IPS DF 6.9 (cell line): ENCODE measurements around the gene ARVCF.

ENCODE experiments used
- DNase-seq: peaks from one replicate; pipeline ENCODE4 v3.0.0-alpha.2; 2013; ENCODE audit warnings: low read depth, low spot score
- H3K27ac ChIP-seq: one replicate; pipeline ENCODE4 v1.5.1; 2013; ENCODE audit warnings: low read length, control low read depth
- H3K27me3 ChIP-seq: 2 replicates; pipeline ENCODE4 v1.6.1; 2013; ENCODE audit warnings: mild to moderate bottlenecking, low read length; ENCODE audit not compliant: control insufficient read depth, insufficient read depth
- H3K36me3 ChIP-seq: 2 replicates; pipeline ENCODE4 v1.6.1; 2013; ENCODE audit warnings: low read length; ENCODE audit not compliant: control insufficient read depth, insufficient read depth
- H3K4me1 ChIP-seq: 2 replicates; pipeline ENCODE4 v1.6.1; 2013; ENCODE audit warnings: low read length; ENCODE audit not compliant: control insufficient read depth, insufficient read depth
- H3K4me3 ChIP-seq: 2 replicates; pipeline ENCODE4 v1.5.1; 2013; ENCODE audit warnings: mild to moderate bottlenecking, low read length
- H3K9me3 ChIP-seq: 2 replicates; pipeline ENCODE4 v1.6.1; 2013; ENCODE audit warnings: low read length, inconsistent platforms; ENCODE audit not compliant: control insufficient read depth, insufficient read depth
- WGBS: extraction: QIAGEN DNeasy Blood & Tissue Kit; methylation state at CpG from one replicate; pipeline ENCODE4 v1.1.7; 2013; ENCODE audit warnings: mixed read lengths, missing lambda C conversion rate; ENCODE audit not compliant: insufficient read length, insufficient coverage; 5-methylcytosine and 5-hydroxymethylcytosine counted together

ARVCF gene

DNA sequence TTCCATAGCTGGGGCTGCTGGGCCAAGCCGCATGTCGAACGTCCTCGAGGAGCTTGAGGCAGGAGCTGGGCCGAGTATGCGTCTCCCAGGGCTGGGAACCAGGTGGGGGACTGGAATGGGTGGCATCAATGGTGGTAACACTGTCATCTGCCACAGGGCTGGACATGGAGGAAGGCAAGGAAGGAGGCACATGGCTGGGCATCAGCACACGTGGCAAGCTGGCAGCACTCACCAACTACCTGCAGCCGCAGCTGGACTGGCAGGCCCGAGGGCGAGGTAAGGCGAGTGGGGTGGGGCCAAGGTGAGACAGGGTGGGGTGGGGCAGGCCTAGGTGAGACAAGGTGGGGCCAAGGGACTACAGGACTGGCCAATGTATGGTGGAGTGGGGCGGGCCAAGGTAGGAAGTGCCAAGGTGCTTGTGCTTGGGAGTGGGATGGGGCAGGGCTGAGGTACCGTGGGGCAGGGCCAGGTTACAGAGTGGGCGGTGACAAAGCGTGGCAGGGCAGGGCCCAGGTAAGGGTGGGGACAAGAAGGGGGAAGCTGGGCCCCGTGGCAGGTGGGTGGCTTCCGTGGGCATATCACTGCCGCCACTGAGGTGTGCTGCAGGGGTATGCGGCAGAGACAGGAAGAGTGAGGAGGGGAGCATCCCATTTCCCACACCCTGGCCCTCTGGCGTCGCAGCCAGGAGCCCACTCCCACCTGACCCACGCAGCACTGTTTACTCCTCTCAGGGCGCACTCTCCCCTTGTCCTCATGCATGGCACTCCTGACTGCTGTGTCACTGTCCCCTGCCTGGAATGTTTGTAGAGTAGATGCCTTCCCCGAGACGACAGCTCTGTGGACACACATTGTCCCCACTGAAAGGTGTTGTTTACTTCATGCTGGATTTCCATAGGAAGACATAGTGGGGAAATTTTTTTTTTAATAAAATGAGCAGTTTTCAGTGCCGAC, 36.0 kb upstream of the ARVCF start:
- no peaks in the 10 kb centered on the region for H3K4me1 ChIP-seq

DNA sequence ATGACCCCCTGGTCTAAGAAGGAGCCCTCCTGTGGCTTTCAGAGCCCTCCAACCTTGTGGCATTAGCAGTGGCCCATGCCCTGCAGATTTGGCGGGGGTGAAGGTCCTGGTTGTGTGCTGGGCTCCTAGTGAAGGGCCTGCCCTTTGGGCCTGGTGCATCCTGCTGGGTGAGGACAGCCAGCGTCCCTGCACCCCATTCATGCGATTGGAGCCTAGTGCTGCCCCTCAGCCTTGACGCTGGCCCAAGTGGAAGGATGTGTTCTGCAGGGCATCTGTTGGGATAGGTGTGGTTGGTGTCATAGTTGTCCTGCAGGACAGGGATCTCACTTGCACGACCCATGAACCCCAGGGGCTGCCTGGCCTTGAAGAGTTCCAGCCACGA, 35.3 kb upstream of the ARVCF start:
- no peaks in the 10 kb centered on the region for H3K4me1 ChIP-seq
- H3K36me3 ChIP-seq = peaks cover 3% of the 10 kb centered on the region; the same call in 1 of the 2 replicates
- no peaks in the 10 kb centered on the region for H3K9me3 ChIP-seq
- H3K27me3 ChIP-seq = no peaks in the 10 kb centered on the region
- H3K27ac ChIP-seq = no peak overlapping the region
- no CpG with 5 or more reads among the region's 6 CpGs for WGBS
- H3K4me3 ChIP-seq = no peak overlapping the region
- DNase-seq = no peak

More for the DNA sequence above, 36.0 kb upstream of the ARVCF start:
- DNase-seq = no peak
- Histone ChIP-seq H3K4me3 (no peak overlapping the region), H3K36me3 (peaks cover 3% of the 10 kb centered on the region; the same call in 1 of the 2 replicates), H3K27ac (no peak overlapping the region), H3K9me3 (no peaks in the 10 kb centered on the region), H3K27me3 (no peaks in the 10 kb centered on the region)
- no CpG with 5 or more reads among the region's 26 CpGs for WGBS

DNA sequence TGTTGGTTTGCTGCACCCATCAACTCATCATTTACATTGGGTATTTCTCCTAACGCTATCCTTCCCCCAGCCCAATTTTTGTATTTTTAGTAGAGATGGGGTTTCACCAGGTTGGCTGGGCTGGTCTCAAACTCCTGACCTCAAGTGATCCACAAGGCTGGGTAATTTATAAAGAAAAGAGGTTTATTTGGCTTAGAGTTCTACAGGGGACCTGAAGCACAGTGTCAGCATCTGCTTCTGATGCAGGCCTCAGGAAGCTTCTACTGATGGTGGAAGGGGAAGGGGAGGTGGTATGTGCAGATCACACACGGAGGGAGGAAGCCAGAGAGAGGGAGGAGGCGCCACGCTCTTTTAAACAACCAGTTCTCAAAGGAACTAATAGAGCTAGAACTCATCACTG, 30.1 kb upstream of the ARVCF start:
- H3K9me3 ChIP-seq = no peaks in the 10 kb centered on the region
- no peak for DNase-seq
- H3K27ac ChIP-seq = no peak overlapping the region
- no peaks in the 10 kb centered on the region for H3K36me3 ChIP-seq
- H3K4me1 ChIP-seq = no peaks in the 10 kb centered on the region
- H3K27me3 ChIP-seq = no peaks in the 10 kb centered on the region
- WGBS = no CpG with 5 or more reads among the region's 4 CpGs
- H3K4me3 ChIP-seq = no peak overlapping the region

DNA sequence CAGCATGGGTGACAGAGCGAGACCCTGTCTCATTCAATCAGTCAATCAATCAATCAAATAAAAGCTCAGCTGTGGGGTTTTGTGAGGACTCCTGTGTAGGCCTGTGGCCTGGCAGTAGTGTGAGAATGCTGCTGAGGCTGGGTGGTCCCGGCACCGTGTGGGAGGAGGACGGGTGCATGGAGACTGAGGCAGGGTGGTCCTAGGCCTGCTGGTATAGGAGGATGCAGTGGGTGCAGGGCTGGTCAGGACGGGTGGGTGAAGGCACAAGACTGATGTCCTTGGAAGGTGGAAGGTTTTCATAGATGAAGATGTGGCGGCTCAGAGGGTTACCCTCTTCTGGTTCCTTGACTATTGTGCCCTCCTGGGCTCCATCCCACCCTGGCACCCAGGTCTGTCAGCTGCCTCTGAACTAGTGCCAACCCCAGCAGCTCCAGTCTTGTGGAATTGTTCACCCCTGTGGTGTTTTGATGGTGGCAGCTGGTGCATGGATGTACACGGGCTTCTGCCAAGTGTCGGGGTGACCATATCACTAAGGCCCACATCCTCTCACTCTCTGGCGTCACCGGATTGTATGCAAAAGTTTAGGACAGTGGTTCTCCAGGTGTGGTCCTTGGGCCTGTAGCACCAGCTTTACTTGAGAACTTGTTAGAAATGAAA, 28.0 kb upstream of the ARVCF start:
- Histone ChIP-seq H3K9me3 (no peaks in the 10 kb centered on the region), H3K27me3 (no peaks in the 10 kb centered on the region), H3K27ac (no peak overlapping the region), H3K4me1 (no peaks in the 10 kb centered on the region), H3K36me3 (no peaks in the 10 kb centered on the region), H3K4me3 (no peak overlapping the region)
- no CpG with 5 or more reads among the region's 10 CpGs for WGBS
- no peak for DNase-seq

DNA sequence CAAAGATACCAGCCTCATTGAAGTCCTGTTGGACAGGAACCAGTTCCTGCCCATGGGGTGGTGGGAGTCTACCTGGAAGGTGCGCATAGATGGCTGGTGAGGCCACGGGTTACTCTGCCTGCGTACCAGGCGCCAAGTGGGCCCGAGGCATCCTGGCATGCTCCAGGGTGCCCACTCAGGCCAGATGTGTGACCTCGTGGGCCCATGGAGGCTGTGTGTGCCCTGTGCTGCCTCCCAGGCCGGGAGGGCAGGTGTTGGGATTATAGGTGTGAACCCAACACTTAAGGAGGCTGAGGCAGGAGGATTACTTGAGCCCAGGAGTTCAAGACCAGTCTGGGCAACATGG, 27.3 kb upstream of the ARVCF start:
- WGBS = no CpG with 5 or more reads among the region's 7 CpGs
- Histone ChIP-seq H3K4me3 (no peak overlapping the region), H3K36me3 (no peaks in the 10 kb centered on the region)

DNA sequence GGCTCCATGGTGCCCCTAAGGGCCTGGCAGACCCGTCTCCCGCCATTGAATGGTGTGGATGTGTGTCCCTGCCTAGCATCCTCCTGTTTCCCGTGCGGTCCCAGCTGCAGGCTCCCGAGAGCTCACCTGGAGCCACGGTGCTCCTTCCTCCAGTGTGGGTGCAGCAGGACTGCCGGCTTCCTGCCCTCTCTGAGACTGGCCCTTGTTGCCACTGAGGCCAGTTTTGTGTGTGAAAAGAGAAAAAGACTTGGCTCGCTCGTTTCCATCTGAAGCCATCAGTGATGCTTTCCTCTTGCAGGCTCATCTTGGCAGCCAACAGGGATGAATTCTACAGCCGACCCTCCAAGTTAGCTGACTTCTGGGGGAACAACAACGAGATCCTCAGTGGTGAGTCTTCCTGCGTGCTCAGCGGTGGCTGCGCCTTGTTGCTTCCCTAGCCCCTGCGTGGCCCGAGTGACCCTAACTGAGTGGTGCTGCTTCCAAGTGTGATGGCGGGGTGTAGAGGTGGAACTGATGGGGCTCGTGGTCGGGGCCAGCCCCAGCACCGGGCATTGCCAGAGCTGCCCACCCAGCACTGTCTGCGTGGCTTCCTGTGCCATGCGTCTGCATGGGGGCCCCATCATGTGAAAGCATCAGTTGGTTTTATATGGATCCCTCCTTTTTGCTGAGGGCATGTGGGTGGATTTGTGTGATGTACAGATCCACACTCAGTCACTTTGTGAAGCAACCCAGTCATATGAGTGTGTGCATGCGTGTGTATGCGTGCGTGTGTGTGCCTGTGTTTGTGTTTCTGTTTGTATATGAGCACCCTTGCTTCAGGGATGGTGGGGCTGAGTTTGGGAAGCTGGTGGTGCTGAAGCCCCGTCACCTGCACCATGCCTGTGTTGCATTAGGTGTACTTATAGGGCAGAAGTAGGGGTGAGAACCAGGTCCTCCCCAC, 26.7 kb upstream of the ARVCF start:
- no peaks in the 10 kb centered on the region for H3K36me3 ChIP-seq
- no peaks in the 10 kb centered on the region for H3K4me1 ChIP-seq
- no peaks in the 10 kb centered on the region for H3K27me3 ChIP-seq
- H3K4me3 ChIP-seq = no peak overlapping the region
- DNase-seq = no peak
- H3K27ac ChIP-seq = no peak overlapping the region
- no peaks in the 10 kb centered on the region for H3K9me3 ChIP-seq
- no CpG with 5 or more reads among the region's 26 CpGs for WGBS

More for the DNA sequence above, 27.3 kb upstream of the ARVCF start:
- Histone ChIP-seq H3K27me3 (no peaks in the 10 kb centered on the region), H3K9me3 (no peaks in the 10 kb centered on the region), H3K27ac (no peak overlapping the region), H3K4me1 (no peaks in the 10 kb centered on the region)
- no peak for DNase-seq

DNA sequence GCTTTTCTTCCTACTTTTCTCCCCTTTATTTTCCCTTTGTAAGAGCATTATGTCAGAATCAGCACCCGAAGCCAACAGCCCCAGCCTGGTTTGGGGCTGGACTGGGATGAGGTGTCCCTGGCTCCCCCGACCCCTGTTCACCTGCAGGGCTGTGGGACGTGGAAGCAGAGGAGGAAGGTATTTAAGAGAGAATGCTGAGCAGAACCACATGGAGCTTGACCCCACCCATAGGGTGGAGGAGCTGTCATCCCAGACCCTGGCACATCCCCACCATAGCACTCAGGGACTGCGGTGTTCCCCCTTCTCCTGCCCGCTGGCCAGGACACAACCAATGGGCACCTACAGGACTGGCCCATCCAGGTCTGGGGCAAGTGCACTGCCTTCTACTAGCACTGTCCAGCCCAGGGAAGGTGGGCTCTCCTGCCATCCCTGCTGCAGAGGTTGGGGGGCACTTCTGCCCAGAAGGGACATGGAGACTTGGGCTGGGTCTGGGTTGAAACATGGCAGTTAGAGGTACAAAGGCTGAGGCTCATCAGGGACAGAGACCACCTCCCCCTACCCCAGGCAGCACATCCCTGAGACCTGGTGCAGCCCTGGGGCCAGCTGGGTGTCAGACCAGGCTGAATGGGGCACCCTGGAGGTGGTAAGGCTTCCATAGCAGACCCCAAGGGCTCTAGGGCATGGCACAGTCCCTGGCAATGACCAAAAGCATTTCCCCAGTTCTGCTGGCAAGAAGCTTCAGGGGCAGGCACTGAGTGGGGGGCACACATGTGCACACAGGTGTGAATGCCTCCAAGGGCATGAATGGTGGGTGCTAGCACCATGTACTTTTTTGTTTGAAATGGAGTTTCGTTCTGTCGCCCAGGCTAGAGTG, 23.9 kb upstream of the ARVCF start:
- H3K27me3 ChIP-seq = no peaks in the 10 kb centered on the region
- no peak overlapping the region for H3K27ac ChIP-seq
- no peaks in the 10 kb centered on the region for H3K36me3 ChIP-seq
- no peaks in the 10 kb centered on the region for H3K4me1 ChIP-seq
- WGBS = no CpG with 5 or more reads among the region's 7 CpGs
- no peaks in the 10 kb centered on the region for H3K9me3 ChIP-seq
- DNase-seq = no peak
- H3K4me3 ChIP-seq = no peak overlapping the region

DNA sequence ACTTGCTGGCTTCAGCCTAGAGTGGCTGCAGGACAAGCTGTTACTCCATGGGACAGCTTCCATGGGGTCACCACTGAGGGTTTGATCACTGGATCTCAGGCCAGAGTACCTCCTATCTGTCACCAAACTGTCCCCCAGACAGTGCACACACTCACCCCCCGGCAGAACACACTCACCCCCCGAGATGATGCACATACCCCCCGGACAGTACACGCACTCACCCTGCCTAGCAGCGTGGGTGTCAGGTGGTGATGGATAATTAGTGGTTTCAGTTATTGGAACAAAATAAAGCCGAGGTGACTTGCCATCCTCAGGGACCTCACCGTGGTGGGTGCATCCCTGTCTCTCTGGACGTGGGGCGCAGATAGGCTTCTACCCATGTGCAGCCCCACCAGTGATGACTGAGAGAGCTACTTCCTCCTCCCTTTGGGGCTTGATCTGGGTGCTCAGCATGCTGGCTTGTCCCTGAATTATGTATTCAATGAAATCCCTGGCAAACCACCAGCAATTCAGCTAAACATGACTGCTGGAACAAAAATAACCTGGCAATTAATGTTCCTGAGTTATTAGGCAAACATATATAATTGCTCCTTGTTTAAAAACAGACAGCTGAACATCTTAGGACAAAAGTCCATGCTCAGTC, 23.2 kb upstream of the ARVCF start:
- no peak for DNase-seq
- Histone ChIP-seq H3K27ac (no peak overlapping the region), H3K4me3 (no peak overlapping the region), H3K36me3 (no peaks in the 10 kb centered on the region), H3K4me1 (no peaks in the 10 kb centered on the region; the same call in 1 of the 2 replicates), H3K9me3 (no peaks in the 10 kb centered on the region), H3K27me3 (no peaks in the 10 kb centered on the region)
- no CpG with 5 or more reads among the region's 9 CpGs for WGBS

DNA sequence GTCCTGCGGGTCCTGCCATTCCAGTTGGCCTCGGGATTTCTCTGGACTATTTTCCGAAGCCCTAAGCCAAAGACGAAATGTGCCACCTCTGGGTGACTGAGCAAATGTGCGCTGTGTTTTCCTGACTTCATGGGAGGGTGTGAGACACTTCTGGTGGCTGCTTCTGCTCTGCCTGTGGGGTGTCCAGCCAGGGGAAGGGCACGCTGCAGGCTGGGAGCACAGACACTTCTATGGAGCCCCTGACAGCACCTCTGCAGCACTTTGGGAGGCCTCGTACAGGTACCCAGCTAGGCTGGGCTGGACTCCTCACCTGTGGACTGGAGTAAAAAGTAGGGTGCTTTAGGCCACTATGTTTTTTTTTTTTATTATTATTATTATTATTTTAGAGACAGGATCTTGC, 22.0 kb upstream of the ARVCF start:
- Histone ChIP-seq H3K4me3 (no peak overlapping the region), H3K4me1 (no peaks in the 10 kb centered on the region; the same call in 1 of the 2 replicates), H3K27ac (no peak overlapping the region), H3K36me3 (no peaks in the 10 kb centered on the region), H3K27me3 (no peaks in the 10 kb centered on the region), H3K9me3 (no peaks in the 10 kb centered on the region)
- no peak for DNase-seq
- no CpG with 5 or more reads among the region's 7 CpGs for WGBS
